ENCODE measurements around the gene ZMAT5. TPM values are rescaled to one million over a fixed set of nuclear protein-coding genes. Genes with fewer than 3 reads are reported as not detected.

The ZMAT5 gene
- total and polyA plus RNA-seq, 10 of the 15 experiments (the other 5 are each of a cell fraction or from before 2014, with no cell fraction given) = 2.3 to 43.0 (median 21.9) TPM

DNA sequence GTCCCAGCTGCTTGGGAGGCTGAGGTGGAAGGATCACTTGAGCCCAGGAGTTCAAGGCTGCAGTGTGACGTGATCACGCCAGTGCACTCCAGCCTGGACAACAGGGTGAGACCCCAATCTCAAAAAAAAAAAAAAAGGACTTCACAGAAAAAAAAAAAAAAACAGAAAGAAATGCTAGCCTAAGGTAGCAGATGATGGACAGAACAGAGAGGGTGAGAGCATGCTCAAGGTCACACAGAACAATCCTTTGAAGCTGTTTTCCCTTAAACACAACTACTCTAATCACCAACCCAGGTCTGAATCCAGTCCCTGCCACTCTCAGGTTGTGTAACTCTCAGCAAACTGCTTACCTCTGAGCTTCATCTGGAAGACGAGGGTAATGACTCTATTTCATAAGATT is 9.7 kb downstream of the ZMAT5 start:
- DNase-seq (ENCODE audit: low read depth, low spot score) (no peak), FAIRE-seq (no peak), ATAC-seq (no peak)
- no peaks in the 10 kb centered on the region for H4K20me1 ChIP-seq (ENCODE audit: control insufficient read depth, insufficient read depth)
- in situ Hi-C loops (cut with MboI) (no loop called here), intact Hi-C loops (cut with micrococcal nuclease; ENCODE audit: unreplicated experiment) (no loop called here)
- no peaks in the 10 kb centered on the region for H3K4me1 ChIP-seq (ENCODE audit: control insufficient read depth, insufficient read depth, low read length)
- H2AFZ ChIP-seq (ENCODE audit: control insufficient read depth, low read depth, low read length) = no peak overlapping the region
- H3K9ac ChIP-seq (ENCODE audit: control insufficient read depth, insufficient read depth, low read length) = no peak overlapping the region
- H3K27me3 ChIP-seq (replicated peaks in 1 of 2; ENCODE audit: control insufficient read depth in 2 of 2, insufficient read depth in 2 of 2, low read length in 1 of 2) = no peaks in the 10 kb centered on the region
- BruUV-seq (replicated peaks) = no TSS peak
- POLR2A ChIA-PET = no interaction called here
- no peak overlapping the region for H3K4me3 ChIP-seq
- CTCF ChIA-PET = no interaction called here
- H3K27ac ChIP-seq (ENCODE audit: control insufficient read depth, insufficient read depth) = no peak overlapping the region
- SMC1A ChIA-PET (ENCODE audit: uncharacterized antibody, unreplicated experiment) = interaction anchor here (1.5 kb wide), 1 partner anchor 10 kb away, joined by 4 read pairs; the partner anchor contains the start of genes UQCR10 and ZMAT5
- H3K36me3 ChIP-seq (ENCODE audit: control insufficient read depth in 2 of 2, insufficient read depth in 2 of 2, low read length in 1 of 2) = no peaks in the 10 kb centered on the region
- TF ChIP-seq TAF1 (IDR thresholded peaks at IDR 0.05; ENCODE audit: borderline replicate concordance, low read depth, low read length) (no peak), TCF7 (IDR thresholded peaks at IDR 0.05; ENCODE audit: borderline replicate concordance) (no peak), POLR2A (IDR thresholded peaks at IDR 0.05; ENCODE audit: low read depth, low read length) (no peak), JUND (IDR thresholded peaks at IDR 0.05; ENCODE audit: low read depth, low read length) (no peak), NFXL1 (IDR thresholded peaks at IDR 0.05; ENCODE audit: borderline replicate concordance) (no peak), JUNB (IDR thresholded peaks at IDR 0.05) (no peak), SIX5 (IDR thresholded peaks at IDR 0.05; ENCODE audit: low read depth, low read length, severe bottlenecking) (no peak), ZNF207 (IDR thresholded peaks at IDR 0.05; ENCODE audit: borderline replicate concordance) (no peak), FOXK2 (IDR thresholded peaks at IDR 0.05) (no peak), NR2C2 (IDR thresholded peaks at IDR 0.05; ENCODE audit: borderline replicate concordance, control insufficient read depth, insufficient read length, low read depth) (no peak), CBX3 (IDR thresholded peaks at IDR 0.05; ENCODE audit: borderline replicate concordance, low read depth) (no peak), ZZZ3 (IDR thresholded peaks at IDR 0.05; ENCODE audit: control insufficient read depth, insufficient read length, low read depth) (no peak), NFIC (IDR thresholded peaks at IDR 0.05; ENCODE audit: low read depth, low read length) (no peak), SREBF1 (IDR thresholded peaks at IDR 0.05; ENCODE audit: low read length) (no peak), EGR1 (IDR thresholded peaks at IDR 0.05; ENCODE audit: borderline replicate concordance in 1 of 2, low read depth in 2 of 2, low read length in 2 of 2) (no peak), CHD1 (IDR thresholded peaks at IDR 0.05; ENCODE audit: low read depth, low read length) (no peak)
- RAD21 ChIA-PET (ENCODE audit: unreplicated experiment) = no interaction called here
- H3K79me2 ChIP-seq (ENCODE audit: control insufficient read depth, insufficient read depth, low read length) = no peaks in the 10 kb centered on the region
- no peaks in the 10 kb centered on the region for H3K9me3 ChIP-seq (replicated peaks; ENCODE audit: control insufficient read depth, insufficient read depth, low read length)
- no peak overlapping the region for H3K4me2 ChIP-seq (ENCODE audit: control insufficient read depth, insufficient read depth)
- WGBS (ENCODE audit: insufficient coverage, insufficient replicate concordance, low lambda C conversion rate, missing lambda C conversion rate) = 91% methylated on average over 3 of the region's 3 CpGs

All from GM12878 (cell line).